Activated gamma-delta T cell (primary cell): ENCODE results near the gene ASB13.
"Not testable (repeated sequence)": the region's sequence is repeated elsewhere in the genome, so short reads cannot be mapped to it uniquely, and the experiment has no call there.

Experiments
- DNase-seq: peaks from one replicate; lab custom pipeline; 2025; lab: John Stamatoyannopoulos, UW

Gene ASB13

GRCh38 chr10:5607594-5607993, 58.8 kb downstream of the ASB13 start:
- DNase-seq: no peak

GRCh38 chr10:5606864-5607263, 59.5 kb downstream of the ASB13 start:
- DNase-seq: no peak

GRCh38 chr10:5606321-5606720, 60.1 kb downstream of the ASB13 start:
- DNase-seq: no peak

GRCh38 chr10:5604961-5605360, 61.4 kb downstream of the ASB13 start:
- DNase-seq: no peak

- DNase-seq: no peak
These were observed 62.0 kb downstream of the ASB13 start for GRCh38 chr10:5604236-5604925.

- DNase-seq: no peak
These were observed 62.6 kb downstream of the ASB13 start for GRCh38 chr10:5603848-5604170.

GRCh38 chr10:5603091-5603847, 63.1 kb downstream of the ASB13 start:
- DNase-seq: no peak

GRCh38 chr10:5601826-5602495, 64.4 kb downstream of the ASB13 start:
- DNase-seq: no peak

- DNase-seq: no peak
These were observed 65.5 kb downstream of the ASB13 start for GRCh38 chr10:5600908-5601307.

GRCh38 chr10:5599613-5600520, 66.5 kb downstream of the ASB13 start:
- DNase-seq: no peak

- DNase-seq: no peak
These were observed 68.2 kb downstream of the ASB13 start for GRCh38 chr10:5598085-5598690.

GRCh38 chr10:5596611-5597341, 69.6 kb downstream of the ASB13 start:
- no peak for DNase-seq

GRCh38 chr10:5595994-5596471, 70.4 kb downstream of the ASB13 start:
- DNase-seq: no peak

GRCh38 chr10:5595591-5595990, 70.8 kb downstream of the ASB13 start:
- DNase-seq: no peak

- no peak for DNase-seq
These were observed 71.3 kb downstream of the ASB13 start for GRCh38 chr10:5595095-5595494.

- DNase-seq: no peak
These were observed 71.9 kb downstream of the ASB13 start for GRCh38 chr10:5594271-5595049.

- DNase-seq: not testable (repeated sequence)
These were observed 73.0 kb downstream of the ASB13 start for GRCh38 chr10:5593347-5593746.

- DNase-seq: no peak
These were observed 74.3 kb downstream of the ASB13 start for GRCh38 chr10:5592070-5592469.

GRCh38 chr10:5591336-5591824, 75.0 kb downstream of the ASB13 start:
- DNase-seq: no peak

- DNase-seq: no peak
These were observed 75.6 kb downstream of the ASB13 start for GRCh38 chr10:5590816-5591215.
